H9 (cell line): Measurements from ENCODE around the gene GPR34. TPM values are rescaled to one million over a fixed set of nuclear protein-coding genes. Genes with fewer than 3 reads are reported as not detected.

ENCODE experiments used
- DNase-seq: peaks from one replicate; pipeline ENCODE4 v3.0.0-alpha.2; 2017
- H2AFZ ChIP-seq: one replicate; pipeline ENCODE4 v1.6.1; 2013; ENCODE audit warnings: mild to moderate bottlenecking, low read length, control low read depth, moderate library complexity
- H2AK5ac ChIP-seq: 2 replicates; pipeline ENCODE4 v1.6.1; 2013; ENCODE audit warnings: low read length, control low read depth, mixed read lengths; ENCODE audit not compliant: insufficient read length
- H2BK120ac ChIP-seq: one replicate; pipeline ENCODE4 v1.6.1; 2013; ENCODE audit warnings: low read depth, mild to moderate bottlenecking, low read length, control low read depth, inconsistent platforms; ENCODE audit not compliant: poor library complexity, severe bottlenecking
- H2BK12ac ChIP-seq: 2 replicates; pipeline ENCODE4 v1.6.1; 2013; ENCODE audit warnings: low read length, control low read depth, mixed read lengths, low read depth; ENCODE audit not compliant: insufficient read length
- H2BK15ac ChIP-seq: 2 replicates; pipeline ENCODE4 v1.6.1; 2013; ENCODE audit warnings: low read depth, low read length, control low read depth
- H2BK20ac ChIP-seq: one replicate; pipeline ENCODE4 v1.6.1; 2013; ENCODE audit warnings: low read depth, mild to moderate bottlenecking, low read length, control low read depth, inconsistent platforms; ENCODE audit not compliant: poor library complexity, severe bottlenecking
- H2BK5ac ChIP-seq: 2 replicates; pipeline ENCODE4 v1.6.1; 2013; ENCODE audit warnings: low read length, control low read depth, mixed read lengths; ENCODE audit not compliant: insufficient read length
- H3K14ac ChIP-seq: 2 replicates; pipeline ENCODE4 v1.6.1; 2013; ENCODE audit warnings: low read length, control low read depth; ENCODE audit not compliant: insufficient read depth
- H3K18ac ChIP-seq: 2 replicates; pipeline ENCODE4 v1.6.1; 2013; ENCODE audit warnings: low read depth, mild to moderate bottlenecking, mixed read lengths, low read length, control low read depth; ENCODE audit not compliant: insufficient read length
- H3K23ac ChIP-seq: 2 replicates; pipeline ENCODE4 v1.6.1; 2013; ENCODE audit warnings: low read length, control low read depth, mixed read lengths, low read depth; ENCODE audit not compliant: insufficient read length
- H3K23me2 ChIP-seq: 2 replicates; pipeline ENCODE4 v1.6.1; 2013; ENCODE audit warnings: low read depth, mild to moderate bottlenecking, mixed read lengths, low read length, control low read depth; ENCODE audit not compliant: insufficient read length, poor library complexity, severe bottlenecking
- H3K27ac ChIP-seq: 2 replicates; pipeline ENCODE4 v1.5.1; 2013; ENCODE audit warnings: low read length, control low read depth, mixed read lengths, low read depth; ENCODE audit not compliant: insufficient read length
- H3K27me3 ChIP-seq: 2 replicates; pipeline ENCODE4 v1.6.1; 2013; ENCODE audit warnings: low read length, control low read depth, inconsistent platforms; ENCODE audit not compliant: insufficient read depth
- H3K4ac ChIP-seq: 2 replicates; pipeline ENCODE4 v1.6.1; 2013; ENCODE audit warnings: low read depth, mild to moderate bottlenecking, control low read depth, inconsistent platforms, low read length, moderate library complexity
- H3K4me1 ChIP-seq: 2 replicates; pipeline ENCODE4 v1.6.1; 2013; ENCODE audit warnings: low read length, control low read depth, inconsistent platforms; ENCODE audit not compliant: insufficient read depth
- H3K4me2 ChIP-seq: 2 replicates; pipeline ENCODE4 v1.6.1; 2013; ENCODE audit warnings: low read length, control low read depth, mixed read lengths; ENCODE audit not compliant: insufficient read length, insufficient read depth
- H3K56ac ChIP-seq: 2 replicates; pipeline ENCODE4 v1.6.1; 2013; ENCODE audit warnings: low read depth, mild to moderate bottlenecking, mixed read lengths, low read length, control low read depth; ENCODE audit not compliant: insufficient read length
- H3K79me1 ChIP-seq: 2 replicates; pipeline ENCODE4 v1.6.1; 2013; ENCODE audit warnings: low read depth, mild to moderate bottlenecking, moderate library complexity, low read length, control low read depth, inconsistent platforms; ENCODE audit not compliant: insufficient read depth, poor library complexity, severe bottlenecking
- H3K79me2 ChIP-seq: 2 replicates; pipeline ENCODE4 v1.6.1; 2013; ENCODE audit warnings: low read length, control low read depth, inconsistent platforms; ENCODE audit not compliant: insufficient read depth
- H3K9ac ChIP-seq: 2 replicates; pipeline ENCODE4 v1.6.1; 2013; ENCODE audit warnings: low read length, control low read depth, mixed read lengths; ENCODE audit not compliant: insufficient read length; ENCODE audit errors: extremely low read depth
- H3K9me3 ChIP-seq: one replicate; pipeline ENCODE4 v1.6.1; 2013; ENCODE audit warnings: low read depth, low read length, inconsistent platforms; ENCODE audit not compliant: control insufficient read depth
- H3T11ph ChIP-seq: one replicate; pipeline ENCODE4 v1.6.1; 2013; ENCODE audit warnings: mild to moderate bottlenecking, low read length, control low read depth, inconsistent platforms
- H4K20me1 ChIP-seq: one replicate; pipeline ENCODE4 v1.6.1; 2013; ENCODE audit not compliant: control insufficient read depth, insufficient read length, insufficient read depth
- H4K5ac ChIP-seq: 2 replicates; pipeline ENCODE4 v1.6.1; 2013; ENCODE audit warnings: low read depth, mild to moderate bottlenecking, mixed read lengths, low read length, control low read depth; ENCODE audit not compliant: insufficient read length
- H4K8ac ChIP-seq: replicated peaks from 2 replicates; pipeline ENCODE4 v1.6.1; 2013; ENCODE audit warnings: low read length, control low read depth, mixed read lengths, low read depth; ENCODE audit not compliant: insufficient read length
- H4K91ac ChIP-seq: 2 replicates; pipeline ENCODE4 v1.6.1; 2013; ENCODE audit warnings: low read depth, mild to moderate bottlenecking, moderate library complexity, mixed read lengths, low read length, control low read depth; ENCODE audit not compliant: insufficient read length
- H3K27ac Mint-ChIP-seq, 3 experiments: 2 replicates in 2 of 3; 3 replicates in 1 of 3; pipeline ENCODE4 v1.8.0; 2020 to 2021; ENCODE audit warnings: mixed read lengths in 3 of 3, mild to moderate bottlenecking in 1 of 3, moderate library complexity in 1 of 3
- H3K27me3 Mint-ChIP-seq: 2 replicates; pipeline ENCODE4 v1.8.0; 2021; ENCODE audit warnings: low read depth, mild to moderate bottlenecking, moderate library complexity, mixed read lengths
- H3K36me3 Mint-ChIP-seq, 3 experiments: 2 replicates in 2 of 3; 3 replicates in 1 of 3; pipeline ENCODE4 v1.8.0; 2020 to 2021; ENCODE audit warnings: low read depth in 3 of 3, mixed read lengths in 3 of 3; ENCODE audit not compliant: insufficient read depth in 1 of 3
- H3K4me1 Mint-ChIP-seq, 2 experiments: 2 replicates each; pipeline ENCODE4 v1.8.0; 2020; ENCODE audit warnings: mixed read lengths in 2 of 2
- H3K4me3 Mint-ChIP-seq, 2 experiments: 2 replicates in 1 of 2; 3 replicates in 1 of 2; pipeline ENCODE4 v1.8.0; 2020 to 2021; ENCODE audit warnings: mild to moderate bottlenecking in 2 of 2, mixed read lengths in 2 of 2, moderate library complexity in 1 of 2
- H3K9me3 Mint-ChIP-seq, 2 experiments: 2 replicates in 1 of 2; 3 replicates in 1 of 2; pipeline ENCODE4 v1.8.0; 2020; ENCODE audit warnings: mild to moderate bottlenecking in 2 of 2, mixed read lengths in 2 of 2, moderate library complexity in 1 of 2
- WGBS: extraction: QIAGEN DNeasy Blood & Tissue Kit; methylation state at CpG from one replicate; pipeline ENCODE4 v1.1.7; 2013; ENCODE audit warnings: missing lambda C conversion rate, low lambda C conversion rate, mixed read lengths; ENCODE audit not compliant: insufficient read length; ENCODE audit errors: extremely low coverage; 5-methylcytosine and 5-hydroxymethylcytosine counted together
- total RNA-seq: library from RNA; stranded (reverse); gene quantifications from 2 replicates; pipeline ENCODE4 v1.2.1, GENCODE V29; 2021
- TF ChIP-seq, protein P1 (sequence below): fragments of 200-600 bp; sonication (generic); conservative IDR thresholded peaks from 3 replicates; pipeline ENCODE4 v1.8.0; 2021; ENCODE audit warnings: antibody characterized with exemption, mild to moderate bottlenecking

GPR34 gene
- total RNA-seq, 1 experiment from 2014 or later, result not detected

- Histone ChIP-seq H3K4ac (no peak overlapping the region), H2AFZ (no peak overlapping the region), H2AK5ac (no peak overlapping the region), H3K14ac (no peak overlapping the region), H3T11ph (no peak overlapping the region), H2BK5ac (no peak overlapping the region), H3K27me3 (no peaks in the 10 kb centered on the region), H3K9me3 (peaks cover 1% of the 10 kb centered on the region), H3K4me2 (no peak overlapping the region), H4K91ac (no peak overlapping the region), H2BK12ac (no peak overlapping the region), H2BK15ac (no peak overlapping the region), H3K4me1 (peaks cover 5% of the 10 kb centered on the region; the same call in 1 of the 2 replicates), H3K23ac (no peak overlapping the region), H4K20me1 (no peaks in the 10 kb centered on the region), H3K27ac (no peak overlapping the region), H4K5ac (no peak overlapping the region), H3K18ac (no peak overlapping the region), H3K9ac (no peak overlapping the region), H3K79me1 (no peaks in the 10 kb centered on the region), H2BK120ac (no peak overlapping the region), H3K79me2 (no peaks in the 10 kb centered on the region), H3K23me2 (no peaks in the 10 kb centered on the region), H4K8ac (no peak overlapping the region), H2BK20ac (no peak overlapping the region), H3K56ac (no peak overlapping the region)
- TF ChIP-seq, protein P1, sequence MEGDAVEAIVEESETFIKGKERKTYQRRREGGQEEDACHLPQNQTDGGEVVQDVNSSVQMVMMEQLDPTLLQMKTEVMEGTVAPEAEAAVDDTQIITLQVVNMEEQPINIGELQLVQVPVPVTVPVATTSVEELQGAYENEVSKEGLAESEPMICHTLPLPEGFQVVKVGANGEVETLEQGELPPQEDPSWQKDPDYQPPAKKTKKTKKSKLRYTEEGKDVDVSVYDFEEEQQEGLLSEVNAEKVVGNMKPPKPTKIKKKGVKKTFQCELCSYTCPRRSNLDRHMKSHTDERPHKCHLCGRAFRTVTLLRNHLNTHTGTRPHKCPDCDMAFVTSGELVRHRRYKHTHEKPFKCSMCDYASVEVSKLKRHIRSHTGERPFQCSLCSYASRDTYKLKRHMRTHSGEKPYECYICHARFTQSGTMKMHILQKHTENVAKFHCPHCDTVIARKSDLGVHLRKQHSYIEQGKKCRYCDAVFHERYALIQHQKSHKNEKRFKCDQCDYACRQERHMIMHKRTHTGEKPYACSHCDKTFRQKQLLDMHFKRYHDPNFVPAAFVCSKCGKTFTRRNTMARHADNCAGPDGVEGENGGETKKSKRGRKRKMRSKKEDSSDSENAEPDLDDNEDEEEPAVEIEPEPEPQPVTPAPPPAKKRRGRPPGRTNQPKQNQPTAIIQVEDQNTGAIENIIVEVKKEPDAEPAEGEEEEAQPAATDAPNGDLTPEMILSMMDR, result no peak
- H3K9me3 Mint-ChIP-seq, result peaks cover 49 to 51% of the 10 kb centered on the region in 2 experiments
- peaks cover 19 to 23% (median 20%) of the 10 kb centered on the region in 3 experiments for H3K36me3 Mint-ChIP-seq
- H3K27ac Mint-ChIP-seq, result no peak overlapping the region
- H3K27me3 Mint-ChIP-seq, result no peaks in the 10 kb centered on the region
- no peak for DNase-seq
- WGBS, result no CpG with 5 or more reads among the region's 3 CpGs
- H3K4me1 Mint-ChIP-seq, result peaks cover 10 to 15% of the 10 kb centered on the region in 2 experiments
- H3K4me3 Mint-ChIP-seq, result no peak overlapping the region
Measured at GRCh38 chrX:41722816-41723618, 34.2 kb downstream of the GPR34 start.
